ENCODE data around the gene CAPZA2.
"Not testable (repeated sequence)": the region's sequence is repeated elsewhere in the genome, so short reads cannot be mapped to it uniquely, and the experiment has no call there.

The CAPZA2 gene

DNA sequence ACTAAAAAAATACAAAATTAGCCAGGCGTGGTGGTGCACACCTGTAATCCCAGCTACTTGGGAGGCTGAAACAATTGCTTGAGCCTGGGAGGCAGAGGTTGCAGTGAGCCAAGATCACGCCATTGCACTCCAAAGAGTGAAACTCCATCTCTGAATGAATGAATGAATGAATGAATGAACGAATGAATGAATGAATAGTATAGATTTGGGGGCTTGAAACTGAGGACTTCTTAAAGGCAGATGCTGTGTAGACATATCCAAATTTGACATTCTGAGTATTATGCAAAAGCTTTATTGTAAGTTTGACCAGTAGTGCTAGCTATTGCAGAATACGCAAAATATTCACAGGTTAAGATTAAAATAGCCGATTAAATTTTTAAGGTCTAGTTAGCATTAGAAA is 60.2 kb downstream of the CAPZA2 start:
- DNase-seq, result no peak

DNA sequence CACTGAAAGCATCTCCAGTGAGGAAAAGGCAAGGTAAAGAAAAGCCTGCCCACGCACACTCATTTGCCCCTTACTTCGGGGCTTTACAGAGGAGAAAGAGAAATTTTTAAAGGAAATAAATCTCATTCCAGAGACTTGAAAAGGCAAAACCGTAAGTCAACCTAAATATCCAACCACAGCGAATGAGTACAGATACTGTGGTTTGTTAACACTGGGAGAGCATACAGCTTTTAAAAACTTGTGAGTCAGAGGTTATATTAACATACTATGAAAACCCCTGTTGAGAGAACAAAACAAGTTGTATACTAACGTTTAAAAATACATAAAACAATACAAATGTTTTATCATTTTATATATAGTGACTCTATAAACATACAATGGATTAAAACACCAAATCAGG is 62.4 kb downstream of the CAPZA2 start:
- no peak for DNase-seq

GRCh38 chr7:116929021-116929420 is 66.6 kb downstream of the CAPZA2 start:
- DNase-seq, result no peak

- DNase-seq, result peak; percentile 61
Measured at GRCh38 chr7:116929914-116930913, 67.8 kb downstream of the CAPZA2 start.

DNA sequence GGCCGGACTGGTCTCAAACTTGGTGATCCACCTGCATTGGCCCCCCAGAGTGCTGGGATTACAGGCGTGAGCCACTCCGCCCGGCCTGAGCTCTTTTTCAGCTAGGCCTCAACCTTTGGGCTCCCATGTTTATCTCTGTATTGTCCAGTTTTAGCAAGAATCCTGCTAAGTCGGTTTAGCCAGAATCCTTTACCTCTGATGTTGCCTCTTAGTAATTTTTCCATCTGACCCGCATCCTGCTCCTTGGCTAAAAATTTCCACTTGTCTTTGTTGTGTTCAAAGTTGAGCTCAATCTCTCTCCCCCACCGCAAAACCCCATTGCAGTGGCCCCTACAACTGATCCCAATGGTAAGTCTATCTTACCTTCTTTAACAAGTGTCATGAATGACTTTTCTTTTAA is 70.2 kb downstream of the CAPZA2 start:
- DNase-seq, result no peak

GRCh38 chr7:116933465-116933864 is 71.1 kb downstream of the CAPZA2 start:
- no peak for DNase-seq

DNA sequence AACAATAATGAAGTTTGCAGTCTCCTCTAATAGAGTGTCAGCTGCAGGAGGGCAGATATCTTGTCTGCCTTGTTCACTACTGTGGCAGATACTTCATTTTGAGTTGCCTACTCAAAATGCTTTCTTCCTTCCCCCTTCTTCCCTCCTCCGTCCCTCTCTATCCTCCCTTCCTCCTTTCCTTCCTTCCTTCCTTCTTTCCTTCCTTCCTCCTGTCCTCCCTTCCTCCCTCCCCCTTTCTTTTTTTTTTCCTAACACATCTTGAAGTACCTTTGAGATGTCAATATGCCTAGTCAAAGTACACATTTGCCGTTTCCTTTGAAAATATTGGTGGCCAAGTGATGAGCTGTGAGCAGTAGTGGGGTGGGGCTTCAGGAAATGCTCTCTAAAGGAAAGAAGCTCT is 72.2 kb downstream of the CAPZA2 start:
- DNase-seq, result no peak

GRCh38 chr7:116936844-116937243 is 74.5 kb downstream of the CAPZA2 start:
- not testable (repeated sequence) for DNase-seq

- no peak for DNase-seq
Measured at GRCh38 chr7:116938678-116939077, 76.3 kb downstream of the CAPZA2 start.

DNA sequence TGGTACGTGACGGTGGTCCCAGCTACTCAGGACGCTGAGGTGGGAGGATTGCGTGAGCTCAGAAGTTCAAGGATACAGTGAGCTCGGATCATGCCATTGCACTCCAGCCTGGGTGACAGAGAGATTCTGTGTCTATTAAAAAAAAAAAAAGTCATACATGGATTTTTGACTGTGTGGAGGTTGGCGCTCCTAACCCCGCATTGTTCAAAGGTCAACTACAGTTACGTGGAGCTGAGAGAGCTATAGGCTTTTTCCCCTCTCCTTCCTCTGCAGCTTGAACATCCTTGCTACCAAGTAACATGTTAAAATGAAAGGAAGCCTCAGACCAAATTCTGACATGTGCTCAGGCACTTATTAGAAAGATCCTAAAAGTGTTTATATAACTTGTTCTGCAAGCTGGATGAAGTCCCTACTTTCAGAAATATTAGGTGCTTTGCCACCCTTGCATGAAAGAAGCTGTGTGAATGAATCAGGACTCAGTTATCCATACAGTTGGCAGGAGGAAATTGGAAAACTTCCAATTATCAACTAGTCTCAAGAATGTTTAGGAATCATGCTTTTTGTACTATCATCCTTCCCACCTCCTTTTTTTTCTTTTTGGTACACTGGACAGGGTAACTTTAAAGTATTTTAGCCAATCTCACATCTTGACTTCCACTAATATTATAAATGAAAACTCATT is 78.4 kb downstream of the CAPZA2 start:
- no peak for DNase-seq

DNA sequence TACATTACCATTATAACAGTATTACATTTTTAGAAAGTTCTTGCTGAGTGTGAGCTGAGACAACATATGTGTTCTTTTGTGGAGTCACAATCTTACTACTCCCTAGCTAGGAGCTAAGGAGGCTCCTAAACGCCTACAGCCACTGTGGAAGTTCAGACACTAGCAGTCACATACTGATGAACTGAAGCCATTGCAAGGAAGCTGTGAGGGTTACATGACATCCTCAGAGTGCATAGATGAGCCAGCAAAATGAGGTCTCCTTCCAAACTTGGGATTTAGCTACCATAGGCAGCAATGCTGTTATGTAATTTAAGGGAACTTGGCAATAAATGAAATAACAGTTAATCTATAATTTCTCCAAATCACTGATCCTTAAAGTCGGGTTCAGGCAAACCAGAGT is 80.1 kb downstream of the CAPZA2 start:
- no peak for DNase-seq

DNA sequence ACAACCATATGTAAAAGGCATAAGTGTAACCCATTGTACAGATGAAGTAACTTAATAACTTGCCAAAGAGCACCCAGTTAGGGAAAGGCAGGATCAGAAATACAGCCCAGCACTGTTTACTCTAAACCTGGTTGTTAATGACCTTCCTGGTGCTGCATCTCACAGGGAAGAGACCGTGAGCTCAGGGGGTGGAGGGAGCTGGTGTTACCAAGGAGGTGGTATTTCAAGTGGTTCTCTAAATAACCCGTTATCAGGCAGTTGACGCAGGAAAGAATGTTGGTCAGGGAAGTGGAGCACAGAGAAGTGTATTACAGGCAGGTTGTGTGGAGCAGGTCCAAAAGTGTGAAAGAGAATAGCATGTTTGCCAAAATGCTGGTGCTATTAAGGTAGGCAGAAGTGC is 86.5 kb downstream of the CAPZA2 start:
- peak; percentile 91 for DNase-seq

GRCh38 chr7:116949941-116950801 is 87.8 kb downstream of the CAPZA2 start:
- DNase-seq, result no peak

- DNase-seq, result no peak
Measured at GRCh38 chr7:116950889-116951351, 88.5 kb downstream of the CAPZA2 start.

DNA sequence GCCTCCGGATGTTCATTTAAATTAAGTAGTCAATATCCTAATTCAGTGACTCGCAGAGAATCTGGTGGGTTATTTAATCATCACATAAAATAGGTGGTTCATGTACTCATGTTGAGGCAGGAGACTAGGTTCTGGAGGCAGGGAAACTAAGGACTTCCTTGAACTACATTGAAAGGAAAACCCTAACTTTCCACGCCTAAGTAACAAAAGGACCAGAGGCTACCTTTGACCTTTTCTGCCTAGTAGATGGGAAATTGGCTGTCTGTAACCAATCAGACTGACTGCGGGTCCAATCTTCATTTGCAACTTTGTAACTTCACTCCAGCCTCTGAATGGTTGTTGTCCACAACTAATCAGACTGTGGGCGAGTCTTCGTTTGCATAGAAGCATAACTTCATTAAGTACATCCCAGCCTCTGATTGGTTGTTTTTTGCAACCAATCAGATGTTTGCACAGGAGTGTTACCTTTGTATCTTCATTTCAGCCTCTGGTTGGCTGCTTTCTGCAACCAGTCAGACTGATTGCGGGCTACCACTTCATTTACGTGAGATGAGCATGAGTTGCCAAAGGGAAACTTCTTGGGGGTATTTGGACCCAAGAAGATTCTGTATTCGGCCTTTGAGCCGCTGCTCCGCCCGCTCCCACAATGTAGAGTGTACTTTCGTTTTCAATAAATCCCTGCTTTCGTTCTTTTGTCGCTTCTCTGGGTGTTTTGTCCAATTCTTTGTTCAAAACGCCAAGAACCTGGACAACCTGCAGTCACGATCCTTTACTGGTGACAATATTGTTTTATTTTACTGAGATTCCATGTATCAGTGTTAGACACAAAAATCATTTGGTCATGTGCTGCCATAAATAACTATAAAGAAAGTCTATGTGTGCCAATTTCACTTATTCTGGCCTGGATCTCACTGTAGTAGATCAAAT is 89.2 kb downstream of the CAPZA2 start:
- no peak for DNase-seq

DNA sequence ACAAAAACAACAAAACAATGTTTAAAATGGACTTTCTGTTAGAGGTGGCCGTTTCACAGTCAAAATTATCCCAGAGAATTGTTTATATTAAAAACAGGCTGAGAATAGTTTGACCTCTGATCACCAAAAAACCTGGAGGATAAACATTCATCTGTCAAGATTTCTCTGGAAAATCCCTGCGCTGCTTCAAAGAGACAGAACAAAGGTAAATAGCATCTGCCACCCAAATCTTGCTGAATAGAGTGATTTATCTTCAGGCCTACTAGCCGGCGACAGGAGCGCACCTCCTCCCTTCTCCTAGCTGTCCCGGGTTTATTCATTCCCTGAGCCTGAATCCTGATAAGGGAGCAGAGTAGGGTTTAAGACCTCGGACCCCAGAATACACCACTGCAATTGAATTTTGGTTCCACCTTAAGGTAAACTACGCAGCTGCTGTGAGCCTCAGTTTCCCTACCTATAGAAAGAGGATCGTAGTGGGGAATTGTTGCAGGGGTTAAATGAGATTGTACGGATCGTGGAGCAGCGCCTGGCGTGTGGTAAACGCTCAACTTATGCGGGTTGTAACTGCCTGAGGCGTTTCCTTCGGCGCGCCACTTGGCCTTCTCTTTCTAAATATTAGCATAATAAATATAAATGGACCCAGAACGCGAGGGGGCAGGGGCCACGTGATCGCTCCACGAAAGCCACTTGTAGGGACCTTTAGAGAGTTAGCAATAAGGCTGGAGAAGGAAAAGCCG is 90.4 kb downstream of the CAPZA2 start:
- DNase-seq, result peak; percentile 53

GRCh38 chr7:116953372-116953905 is 91.1 kb downstream of the CAPZA2 start, which contains the start of gene ST7:
Gene ST7 (plus strand): TSS chr7:116953501. CDS start chr7:116953541, 40 bp downstream.
- DNase-seq, result peak; percentile 53

- DNase-seq, result peak; percentile 38
Measured at GRCh38 chr7:116953906-116954838, 91.8 kb downstream of the CAPZA2 start.

- DNase-seq, result no peak
Measured at GRCh38 chr7:116955340-116955739, 93.0 kb downstream of the CAPZA2 start.
